HG02938 (cell line): ENCODE data around the gene HOXA11.

Experiments
- ATAC-seq: cut with Tn5 transposase; IDR thresholded peaks from one replicate; pipeline ENCODE4 v1.9.1; 2021; ENCODE audit warnings: mild to moderate bottlenecking, moderate library complexity; ENCODE audit not compliant: unreplicated experiment

The HOXA11 gene

GRCh38 chr7:27182285-27182841 is 2.7 kb downstream of the HOXA11 start:
- no peak for ATAC-seq

GRCh38 chr7:27181795-27182275 is 3.2 kb downstream of the HOXA11 start:
- no peak for ATAC-seq

- ATAC-seq, result no peak
These were observed 4.3 kb downstream of the HOXA11 start for GRCh38 chr7:27180431-27181420.

GRCh38 chr7:27179503-27180430 is 5.3 kb downstream of the HOXA11 start:
- ATAC-seq, result no peak

- ATAC-seq, result no peak
These were observed 6.0 kb downstream of the HOXA11 start for GRCh38 chr7:27179030-27179429.

GRCh38 chr7:27178366-27178765 is 6.7 kb downstream of the HOXA11 start:
- no peak for ATAC-seq

DNA sequence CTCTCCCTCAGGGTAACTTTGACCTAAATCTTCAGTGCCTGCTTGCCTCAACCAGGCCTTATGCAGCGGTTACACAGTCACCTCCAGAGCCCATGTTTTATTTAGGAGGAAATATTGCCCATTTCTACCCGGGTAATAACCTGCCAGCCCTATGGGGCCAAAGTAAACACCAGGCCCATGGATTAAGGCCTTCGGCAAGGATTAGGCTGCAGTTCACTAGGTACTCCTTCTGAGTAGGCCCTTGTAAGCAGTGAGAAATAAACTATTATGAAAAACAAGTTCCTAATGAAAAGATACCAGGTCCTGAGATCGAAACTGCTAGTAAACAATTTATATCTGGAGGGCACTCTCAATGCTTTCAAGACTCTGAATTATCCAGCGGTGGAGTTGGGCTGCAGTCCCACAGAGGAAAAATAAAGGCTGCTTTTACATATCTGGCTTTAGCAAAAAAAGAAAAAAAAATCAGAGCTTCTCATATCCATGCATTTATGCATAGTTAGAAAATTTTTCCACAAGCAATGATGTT is 7.2 kb downstream of the HOXA11 start:
- no peak for ATAC-seq

DNA sequence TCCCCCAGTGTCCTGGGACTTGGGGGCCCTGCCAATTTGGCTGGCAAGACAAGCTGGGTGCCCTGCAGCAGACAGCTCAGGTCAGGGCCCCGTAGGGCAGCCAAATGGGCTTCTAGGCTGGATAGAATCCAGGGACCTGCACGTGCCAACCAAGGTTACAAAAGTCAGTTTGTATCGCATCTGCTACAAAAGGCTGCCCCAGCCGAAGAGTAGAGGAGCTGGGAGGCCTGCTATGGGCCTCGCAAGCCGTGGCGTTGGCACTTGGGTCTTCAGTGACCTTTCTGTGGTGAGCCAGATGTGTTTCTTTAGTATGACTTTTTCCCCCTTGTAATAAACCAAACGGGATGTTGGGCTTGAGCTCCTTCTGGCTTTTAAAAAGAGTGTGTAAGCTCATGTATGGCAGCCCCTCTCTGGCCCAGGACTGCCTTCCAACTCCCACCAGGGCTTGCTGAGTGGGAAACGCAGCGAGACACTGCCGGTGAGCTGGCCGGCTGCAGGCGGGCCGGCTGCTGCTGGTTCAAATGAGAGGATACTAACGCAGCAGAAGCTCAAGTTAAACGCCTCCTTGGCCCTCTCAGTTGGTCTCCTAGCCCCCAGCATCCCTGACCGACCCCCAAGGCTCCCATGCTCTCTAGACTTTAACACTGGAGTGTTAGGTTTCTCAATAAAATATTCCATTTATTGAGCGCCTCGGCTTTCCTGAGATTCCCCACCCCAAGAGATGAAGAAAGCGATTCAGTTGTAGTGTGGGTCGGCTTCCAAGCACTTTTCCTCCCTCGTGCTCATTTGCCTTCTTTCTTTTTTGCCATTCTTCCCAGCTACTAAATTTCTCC is 7.9 kb downstream of the HOXA11 start:
- ATAC-seq, result no peak

DNA sequence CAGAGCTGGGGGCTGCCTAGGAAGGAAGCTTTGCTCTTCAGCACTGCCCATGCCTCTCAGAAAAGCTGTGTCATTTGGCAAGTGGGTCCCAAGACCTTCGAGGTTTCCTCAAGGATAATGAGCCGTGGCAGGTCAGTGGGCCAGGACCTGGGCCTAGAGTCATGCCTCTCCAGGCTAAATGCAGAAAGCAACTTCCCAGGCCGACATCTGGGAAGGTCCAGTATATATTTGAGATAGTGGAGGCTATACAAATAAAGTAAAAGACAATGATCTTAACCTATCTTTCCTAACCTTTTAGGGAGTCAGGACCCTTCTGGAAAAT is 8.5 kb downstream of the HOXA11 start:
- no peak for ATAC-seq

DNA sequence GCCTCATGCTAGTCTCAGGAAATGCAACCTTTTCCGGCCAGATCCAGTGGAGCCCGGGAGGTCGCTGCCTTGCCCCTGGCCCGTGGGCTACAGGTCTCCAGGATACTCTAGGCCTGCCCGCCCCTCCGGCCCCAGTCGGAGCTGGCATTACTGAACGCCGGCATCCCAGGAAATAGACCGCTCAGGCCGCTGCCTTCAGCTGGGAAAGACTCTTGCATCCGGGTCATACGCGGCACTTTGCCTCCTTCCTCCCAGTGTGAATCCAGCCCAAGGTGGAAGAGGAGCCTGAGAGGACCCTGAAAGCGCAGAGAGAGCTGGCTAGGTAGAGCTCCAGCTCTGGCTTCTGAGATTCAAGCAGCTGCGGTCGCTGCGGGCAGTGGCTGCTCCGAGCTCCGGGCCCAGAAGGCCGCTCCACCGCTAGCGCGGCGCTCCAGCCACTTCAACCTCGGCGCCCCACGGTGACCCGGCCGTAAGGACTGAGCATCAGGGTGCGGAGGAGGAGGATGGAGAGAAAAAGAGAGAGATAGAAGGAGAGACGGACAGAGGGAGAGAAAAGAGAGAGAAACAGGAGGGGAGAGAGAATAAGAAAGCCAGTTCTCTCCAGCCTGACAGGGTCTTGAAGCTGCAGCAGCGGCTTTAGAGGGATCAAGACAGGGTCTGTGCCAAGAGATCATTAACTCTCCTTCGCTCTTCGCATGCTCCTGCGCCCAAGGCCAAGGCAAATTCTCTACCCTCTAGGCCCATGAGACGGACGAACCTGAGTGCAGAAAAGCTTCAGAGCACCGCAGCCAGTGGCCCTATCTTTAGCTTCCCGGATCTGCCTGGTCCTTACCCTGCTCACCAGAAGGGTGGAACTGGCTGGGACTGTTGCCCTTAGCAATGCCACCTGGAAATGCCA is 9.2 kb downstream of the HOXA11 start:
- no peak for ATAC-seq

GRCh38 chr7:27174874-27175625 is 10.0 kb downstream of the HOXA11 start:
- ATAC-seq, result no peak

DNA sequence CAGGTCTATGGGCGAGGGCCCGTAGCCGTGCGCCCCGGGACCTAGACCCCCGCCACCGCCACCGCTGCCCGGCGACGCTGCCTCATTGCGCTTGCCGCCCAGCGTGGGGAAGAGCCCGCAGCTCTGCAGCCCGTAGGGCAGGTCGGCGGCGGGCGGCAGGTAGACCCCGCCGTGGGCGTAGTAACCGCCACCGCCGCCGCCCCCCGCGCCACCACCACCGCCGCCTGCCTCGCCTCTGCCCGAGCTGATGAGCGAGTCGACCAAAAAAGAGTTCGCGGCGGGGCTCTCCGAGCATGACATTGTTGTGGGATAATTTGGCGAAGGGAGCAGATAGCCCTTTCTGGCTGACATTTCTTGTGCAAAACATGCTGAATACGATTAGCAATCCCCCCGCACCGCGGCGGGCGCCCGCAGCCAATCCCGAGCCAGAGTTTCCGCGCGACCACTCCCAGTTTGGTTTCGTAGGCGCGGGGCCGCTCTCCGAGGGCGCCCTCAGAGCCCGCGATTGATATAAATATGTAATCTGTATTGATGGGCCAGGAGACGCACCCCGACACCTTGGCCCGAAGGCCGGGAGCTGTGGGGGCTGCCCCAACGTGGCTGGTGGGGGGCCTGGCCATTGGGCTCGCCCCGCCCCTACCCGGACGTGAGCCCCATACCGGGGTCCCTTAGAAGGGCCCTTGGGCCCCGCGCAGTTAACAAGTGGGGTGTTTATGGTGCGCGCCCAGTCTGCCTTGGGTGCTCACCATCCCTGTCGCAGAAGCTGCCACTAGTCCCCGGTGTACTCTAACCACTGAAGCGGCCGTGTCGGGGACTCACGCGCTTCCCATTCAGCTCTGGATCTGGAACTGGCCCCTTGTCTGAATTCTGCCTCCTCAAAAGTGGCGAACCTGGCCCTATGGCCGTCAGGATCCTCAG is 10.8 kb downstream of the HOXA11 start, which contains the start of gene HOXA10:
HOXA10 (minus strand) TSS at position 365 of the 918 bp plus-strand sequence; CDS start at position 351, 14 bp downstream.
- no peak for ATAC-seq

- ATAC-seq, result no peak
These were observed 11.5 kb downstream of the HOXA11 start for GRCh38 chr7:27173511-27173955.

GRCh38 chr7:27172823-27173510 is 12.1 kb downstream of the HOXA11 start:
- no peak for ATAC-seq

DNA sequence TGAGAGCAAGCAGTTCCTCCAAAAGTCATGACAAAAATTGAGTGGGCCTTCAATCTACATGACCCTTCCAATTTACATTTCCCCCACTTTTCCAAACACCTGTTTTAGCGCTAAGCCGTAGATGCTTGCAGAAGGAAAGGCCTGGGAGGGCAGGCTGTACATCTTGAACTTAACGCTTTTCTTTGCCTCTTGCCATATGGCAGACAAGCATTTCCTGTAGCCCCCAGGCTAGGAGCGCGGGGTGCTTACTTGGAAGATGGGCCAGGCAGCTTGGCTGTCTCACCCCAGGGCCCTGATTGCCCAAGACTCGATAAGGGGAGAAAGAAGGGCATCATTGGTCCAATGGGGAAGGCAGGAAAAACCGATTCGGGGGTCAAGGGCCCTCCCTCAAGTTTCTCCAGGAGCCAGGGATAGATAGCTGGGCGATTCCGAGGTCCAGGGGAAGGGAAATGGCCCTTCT is 12.7 kb downstream of the HOXA11 start:
- ATAC-seq, result no peak

DNA sequence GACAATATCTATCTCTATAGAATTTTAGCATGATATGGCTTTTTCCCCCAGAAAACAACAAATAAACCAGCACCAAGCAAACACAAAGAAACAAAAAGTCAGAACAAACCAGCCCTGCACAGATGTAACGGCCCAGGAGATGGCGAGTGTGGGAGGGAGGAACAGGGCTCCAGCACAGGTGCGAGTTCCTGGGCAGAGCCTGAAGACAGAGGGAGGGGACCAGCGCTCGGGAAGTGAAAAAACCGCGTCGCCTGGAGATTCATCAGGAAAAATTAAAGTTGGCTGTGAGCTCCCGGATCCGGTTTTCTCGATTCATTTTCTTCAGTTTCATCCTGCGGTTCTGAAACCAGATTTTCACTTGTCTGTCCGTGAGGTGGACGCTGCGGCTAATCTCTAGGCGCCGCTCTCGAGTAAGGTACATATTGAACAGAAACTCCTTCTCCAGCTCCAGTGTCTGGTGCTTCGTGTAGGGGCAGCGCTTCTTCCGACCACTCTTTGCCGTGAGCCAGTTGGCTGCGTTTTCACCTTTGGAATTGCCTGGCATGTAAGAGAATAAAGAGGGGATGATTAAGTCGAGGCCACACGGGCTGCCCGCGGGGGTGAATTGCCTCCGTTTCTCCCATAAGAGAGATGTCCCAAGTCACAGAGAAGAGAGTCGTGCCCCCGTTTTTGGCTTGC is 13.3 kb downstream of the HOXA11 start:
- ATAC-seq, result no peak
